Muscle layer of colon (tissue), 2 donors: ENCODE measurements around the gene EGR4.

Experiments used
- H3K27ac ChIP-seq: one replicate; pipeline ENCODE4 v1.7.0; 2013; ENCODE audit warnings: low read depth, mild to moderate bottlenecking, low read length, moderate library complexity
- H3K27me3 ChIP-seq, 2 donors: one replicate each; pipeline ENCODE4 v1.7.0; 2013; ENCODE audit warnings: low read length in 2 of 2, mild to moderate bottlenecking in 2 of 2; ENCODE audit not compliant: insufficient read depth in 2 of 2, control insufficient read depth in 1 of 2
- H3K36me3 ChIP-seq: one replicate; pipeline ENCODE4 v1.7.0; 2013; ENCODE audit warnings: mild to moderate bottlenecking, low read length; ENCODE audit not compliant: insufficient read depth
- H3K4me1 ChIP-seq: one replicate; pipeline ENCODE4 v1.7.0; 2013; ENCODE audit warnings: mild to moderate bottlenecking, low read length; ENCODE audit not compliant: insufficient read depth
- H3K4me3 ChIP-seq, 2 donors: one replicate each; pipeline ENCODE4 v1.7.0; 2013; ENCODE audit warnings: low read length in 2 of 2, low read depth in 1 of 2, mild to moderate bottlenecking in 1 of 2, moderate library complexity in 1 of 2
- H3K9ac ChIP-seq: one replicate; pipeline ENCODE4 v1.7.0; 2013; ENCODE audit warnings: low read length
- H3K9me3 ChIP-seq: one replicate; pipeline ENCODE4 v1.7.0; 2013; ENCODE audit warnings: mild to moderate bottlenecking, low read length
- donor health status: abdominal sarcoma.
- donor health status: Adenocarcinoma of cecum.

The EGR4 gene

GRCh38 chr2:73293534-73294171 is at the start of gene EGR4:
Gene EGR4 (minus strand): TSS chr2:73293548. CDS start chr2:73293317, 231 bp downstream.
- Histone ChIP-seq H3K4me1 (peaks cover 3% of the 10 kb centered on the region), H3K4me3 (peak within 1 kb of the TSS; percentile 27 to 41), H3K9me3 (no peaks in the 10 kb centered on the region), H3K27ac (no peak within 1 kb of the TSS), H3K36me3 (no peaks in the 10 kb centered on the region), H3K27me3 (peaks cover 33 to 70% of the 10 kb centered on the region in 2 donors), H3K9ac (no peak within 1 kb of the TSS)

- no peak overlapping the region for H3K9ac ChIP-seq
- no peaks in the 10 kb centered on the region for H3K9me3 ChIP-seq
- no peaks in the 10 kb centered on the region for H3K4me1 ChIP-seq
- H3K27me3 ChIP-seq, result no peaks in the 10 kb centered on the region
- no peak overlapping the region for H3K27ac ChIP-seq
- no peaks in the 10 kb centered on the region for H3K36me3 ChIP-seq
- no peak overlapping the region for H3K4me3 ChIP-seq
Observed at GRCh38 chr2:73341039-73341438, 47.7 kb upstream of the EGR4 start.

GRCh38 chr2:73339201-73339600 is 45.9 kb upstream of the EGR4 start:
- H3K4me3 ChIP-seq, result no peak overlapping the region

GRCh38 chr2:73337828-73338227 is 44.5 kb upstream of the EGR4 start:
- H3K9me3 ChIP-seq, result no peaks in the 10 kb centered on the region
- no peak overlapping the region for H3K9ac ChIP-seq
- no peaks in the 10 kb centered on the region for H3K27me3 ChIP-seq
- H3K36me3 ChIP-seq, result no peaks in the 10 kb centered on the region
- no peak overlapping the region for H3K4me3 ChIP-seq
- no peak overlapping the region for H3K27ac ChIP-seq
- no peaks in the 10 kb centered on the region for H3K4me1 ChIP-seq

More at GRCh38 chr2:73339201-73339600, 45.9 kb upstream of the EGR4 start:
- Histone ChIP-seq H3K36me3 (no peaks in the 10 kb centered on the region), H3K27me3 (no peaks in the 10 kb centered on the region), H3K4me1 (no peaks in the 10 kb centered on the region), H3K9me3 (no peaks in the 10 kb centered on the region), H3K27ac (no peak overlapping the region), H3K9ac (no peak overlapping the region)

GRCh38 chr2:73334620-73335019 is 41.3 kb upstream of the EGR4 start:
- Histone ChIP-seq H3K9ac (no peak overlapping the region), H3K36me3 (no peaks in the 10 kb centered on the region), H3K27me3 (no peaks in the 10 kb centered on the region), H3K27ac (no peak overlapping the region), H3K4me3 (no peak overlapping the region), H3K4me1 (no peaks in the 10 kb centered on the region), H3K9me3 (no peaks in the 10 kb centered on the region)

GRCh38 chr2:73334045-73334444 is 40.7 kb upstream of the EGR4 start:
- no peaks in the 10 kb centered on the region for H3K9me3 ChIP-seq
- H3K4me1 ChIP-seq, result no peaks in the 10 kb centered on the region
- no peaks in the 10 kb centered on the region for H3K27me3 ChIP-seq
- no peak overlapping the region for H3K9ac ChIP-seq
- no peak overlapping the region for H3K27ac ChIP-seq
- H3K4me3 ChIP-seq, result no peak overlapping the region
- H3K36me3 ChIP-seq, result no peaks in the 10 kb centered on the region

GRCh38 chr2:73333564-73333963 is 40.2 kb upstream of the EGR4 start:
- Histone ChIP-seq H3K27me3 (no peaks in the 10 kb centered on the region), H3K4me1 (no peaks in the 10 kb centered on the region), H3K4me3 (no peak overlapping the region), H3K27ac (no peak overlapping the region), H3K36me3 (no peaks in the 10 kb centered on the region), H3K9ac (no peak overlapping the region), H3K9me3 (no peaks in the 10 kb centered on the region)

GRCh38 chr2:73324126-73324725 is 30.9 kb upstream of the EGR4 start:
- H3K36me3 ChIP-seq, result no peaks in the 10 kb centered on the region
- no peaks in the 10 kb centered on the region for H3K27me3 ChIP-seq

GRCh38 chr2:73323551-73323950 is 30.2 kb upstream of the EGR4 start:
- H3K9me3 ChIP-seq, result no peaks in the 10 kb centered on the region
- no peaks in the 10 kb centered on the region for H3K36me3 ChIP-seq
- H3K9ac ChIP-seq, result no peak overlapping the region
- H3K4me1 ChIP-seq, result no peaks in the 10 kb centered on the region
- H3K4me3 ChIP-seq, result no peak overlapping the region
- no peak overlapping the region for H3K27ac ChIP-seq
- H3K27me3 ChIP-seq, result no peaks in the 10 kb centered on the region

More at GRCh38 chr2:73324126-73324725, 30.9 kb upstream of the EGR4 start:
- Histone ChIP-seq H3K9ac (no peak overlapping the region), H3K4me1 (no peaks in the 10 kb centered on the region), H3K9me3 (no peaks in the 10 kb centered on the region), H3K27ac (no peak overlapping the region), H3K4me3 (no peak overlapping the region)

GRCh38 chr2:73314441-73314840 is 21.1 kb upstream of the EGR4 start:
- H3K27me3 ChIP-seq, result no peaks in the 10 kb centered on the region
- H3K4me3 ChIP-seq, result no peak overlapping the region
- no peak overlapping the region for H3K9ac ChIP-seq
- no peaks in the 10 kb centered on the region for H3K4me1 ChIP-seq
- H3K27ac ChIP-seq, result no peak overlapping the region
- no peaks in the 10 kb centered on the region for H3K36me3 ChIP-seq
- no peaks in the 10 kb centered on the region for H3K9me3 ChIP-seq

- H3K4me3 ChIP-seq, result no peak overlapping the region
- no peaks in the 10 kb centered on the region for H3K27me3 ChIP-seq
- H3K4me1 ChIP-seq, result no peaks in the 10 kb centered on the region
- H3K9ac ChIP-seq, result no peak overlapping the region
- no peaks in the 10 kb centered on the region for H3K9me3 ChIP-seq
- no peak overlapping the region for H3K27ac ChIP-seq
- H3K36me3 ChIP-seq, result no peaks in the 10 kb centered on the region
Observed at GRCh38 chr2:73307720-73308119, 14.4 kb upstream of the EGR4 start.

GRCh38 chr2:73301636-73302035 is 8.3 kb upstream of the EGR4 start:
- Histone ChIP-seq H3K27me3 (peaks cover 0 to 4% of the 10 kb centered on the region in 2 donors), H3K4me3 (no peak overlapping the region), H3K36me3 (no peaks in the 10 kb centered on the region), H3K4me1 (no peaks in the 10 kb centered on the region), H3K9me3 (no peaks in the 10 kb centered on the region), H3K27ac (no peak overlapping the region), H3K9ac (no peak overlapping the region)
